HEK293T (cell line): ENCODE measurements around the gene ZNF536.

Experiments used
- ARNT ChIP-seq: fragments of 450-650 bp; IDR thresholded peaks from 2 replicates; pipeline ENCODE4 v1.6.1; 2017; ENCODE audit warnings: mild to moderate bottlenecking
- CTBP1 ChIP-seq: fragments of 450-650 bp; IDR thresholded peaks from 2 replicates; pipeline ENCODE4 v1.6.1; 2016; ENCODE audit warnings: borderline replicate concordance
- FOXA1 ChIP-seq: fragments of 450-650 bp; IDR thresholded peaks from 2 replicates; pipeline ENCODE4 v1.6.1; 2016; ENCODE audit warnings: mild to moderate bottlenecking
- FOXM1 ChIP-seq: fragments of 450-650 bp; IDR thresholded peaks from 2 replicates; pipeline ENCODE4 v1.6.1; 2017; ENCODE audit warnings: mild to moderate bottlenecking, borderline replicate concordance
- HDGF ChIP-seq: fragments of 450-650 bp; IDR thresholded peaks from 2 replicates; pipeline ENCODE4 v1.6.1; 2017; ENCODE audit warnings: antibody characterized with exemption, borderline replicate concordance
- NFRKB ChIP-seq: fragments of 450-650 bp; IDR thresholded peaks from 2 replicates; pipeline ENCODE4 v1.6.1; 2016; ENCODE audit warnings: mild to moderate bottlenecking, moderate library complexity
- PKNOX1 ChIP-seq: fragments of 450-650 bp; IDR thresholded peaks from 2 replicates; pipeline ENCODE4 v1.6.1; 2016
- SP1 ChIP-seq: fragments of 450-650 bp; IDR thresholded peaks from 2 replicates; pipeline ENCODE4 v1.6.1; 2017
- SUZ12 ChIP-seq: fragments of 450-650 bp; IDR thresholded peaks from 2 replicates; pipeline ENCODE4 v1.6.1; 2016; ENCODE audit warnings: mild to moderate bottlenecking
- TARDBP ChIP-seq: fragments of 450-650 bp; IDR thresholded peaks from 2 replicates; pipeline ENCODE4 v1.6.1; 2016
- ZNF384 ChIP-seq: fragments of 450-650 bp; IDR thresholded peaks from 2 replicates; pipeline ENCODE4 v1.6.1; 2016

GRCh38 chr19:30338878-30339623 is 33.1 kb upstream of the ZNF536 start:
- TF ChIP-seq PKNOX1 (no peak), SP1 (no peak), FOXA1 (no peak), SUZ12 (no peak), HDGF (no peak), FOXM1 (no peak), NFRKB (no peak), ARNT (no peak), CTBP1 (no peak), ZNF384 (no peak), TARDBP (no peak)
